DOHH2 (cell line): ENCODE data around the gene PDXDC1.

Experiments used
- CTCF ChIP-seq: fragments of 200-600 bp; sonication (generic); IDR thresholded peaks from one replicate; pipeline ENCODE4 v1.5.1; 2014; ENCODE audit warnings: antibody characterized with exemption, mild to moderate bottlenecking, low read depth, low read length; ENCODE audit not compliant: poor library complexity, severe bottlenecking
- EZH2phosphoT487 ChIP-seq: fragments of 200-600 bp; sonication (generic); IDR thresholded peaks from 2 replicates; pipeline ENCODE4 v1.6.1; 2017; ENCODE audit warnings: borderline replicate concordance, mild to moderate bottlenecking, antibody characterized with exemption, low read length, moderate library complexity, mixed read lengths

GRCh38 chr16:15051387-15051951 is 76.6 kb downstream of the PDXDC1 start:
- TF ChIP-seq CTCF (no peak), EZH2phosphoT487 (no peak)
